HL-60 (cell line): ENCODE results near the gene FBXL17.
A peak's percentile ranks its signal among the peaks of the same experiment; 100 is the strongest.

Source experiments
- DNase-seq, 2 experiments: peaks; one replicate each; pipeline ENCODE4 v3.0.0-alpha.2; 2010 to 2020; ENCODE audit warnings: low read depth in 1 of 2, low spot score in 1 of 2
- H3K27ac ChIP-seq: fragments of 250-450 bp; sonication (Bioruptor Pico); replicated peaks from 2 replicates; pipeline ENCODE4 v1.5.1; 2020; ENCODE audit warnings: mild to moderate bottlenecking, moderate library complexity
- H3K27me3 ChIP-seq: fragments of 250-450 bp; sonication (Bioruptor Pico); 2 replicates; pipeline ENCODE4 v1.5.1; 2021; ENCODE audit warnings: mild to moderate bottlenecking, moderate library complexity; ENCODE audit not compliant: insufficient read depth, poor library complexity, severe bottlenecking
- H3K4me3 ChIP-seq: replicated peaks from 2 replicates; pipeline ENCODE4 v1.5.1; 2011; ENCODE audit warnings: mild to moderate bottlenecking, control low read depth, low read length; ENCODE audit not compliant: insufficient read depth
- GABPA ChIP-seq: IDR thresholded peaks from 2 replicates; pipeline ENCODE4 v1.6.1; 2012; ENCODE audit warnings: low read depth
- POLR2AphosphoS5 ChIP-seq: IDR thresholded peaks from 2 replicates; pipeline ENCODE4 v1.6.1; 2012; ENCODE audit warnings: low read depth
- SPI1 ChIP-seq: IDR thresholded peaks from 2 replicates; pipeline ENCODE4 v1.6.1; 2012; ENCODE audit warnings: low read depth, mild to moderate bottlenecking, borderline replicate concordance
- TF ChIP-seq, protein P1 (sequence below): IDR thresholded peaks from one replicate; pipeline ENCODE4 v1.5.1; 2011; ENCODE audit warnings: low read length, control low read depth, inconsistent platforms; ENCODE audit not compliant: insufficient read depth
- TF ChIP-seq, protein P2 (sequence below): IDR thresholded peaks from 2 replicates; pipeline ENCODE4 v1.6.1; 2012; ENCODE audit warnings: low read depth; ENCODE audit not compliant: insufficient replicate concordance

The FBXL17 gene

DNA sequence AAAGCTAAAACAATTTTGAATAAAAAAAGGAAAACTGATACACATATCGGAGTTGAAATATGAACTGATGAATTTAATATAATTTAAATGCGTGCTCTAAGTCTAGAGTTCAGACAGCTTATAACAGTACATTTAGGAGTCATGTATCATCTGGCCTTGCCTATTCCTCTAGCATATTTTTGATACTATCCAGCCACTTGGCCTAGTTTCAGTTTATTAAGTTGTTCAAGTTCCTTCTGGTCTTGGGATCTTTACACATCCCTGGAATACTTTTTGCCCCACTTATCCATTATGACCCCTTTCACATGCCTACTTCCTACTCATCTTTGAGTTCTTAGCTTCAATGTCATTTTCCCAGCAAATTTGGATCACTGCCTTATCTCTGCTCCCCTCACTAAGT, 518.8 kb downstream of the FBXL17 start:
- DNase-seq, result no peak
- Histone ChIP-seq H3K4me3 (no peak overlapping the region), H3K27me3 (no peaks in the 10 kb centered on the region), H3K27ac (no peak overlapping the region)
- TF ChIP-seq SPI1 (no peak), GABPA (no peak), POLR2AphosphoS5 (no peak)
- TF ChIP-seq, protein P1, sequence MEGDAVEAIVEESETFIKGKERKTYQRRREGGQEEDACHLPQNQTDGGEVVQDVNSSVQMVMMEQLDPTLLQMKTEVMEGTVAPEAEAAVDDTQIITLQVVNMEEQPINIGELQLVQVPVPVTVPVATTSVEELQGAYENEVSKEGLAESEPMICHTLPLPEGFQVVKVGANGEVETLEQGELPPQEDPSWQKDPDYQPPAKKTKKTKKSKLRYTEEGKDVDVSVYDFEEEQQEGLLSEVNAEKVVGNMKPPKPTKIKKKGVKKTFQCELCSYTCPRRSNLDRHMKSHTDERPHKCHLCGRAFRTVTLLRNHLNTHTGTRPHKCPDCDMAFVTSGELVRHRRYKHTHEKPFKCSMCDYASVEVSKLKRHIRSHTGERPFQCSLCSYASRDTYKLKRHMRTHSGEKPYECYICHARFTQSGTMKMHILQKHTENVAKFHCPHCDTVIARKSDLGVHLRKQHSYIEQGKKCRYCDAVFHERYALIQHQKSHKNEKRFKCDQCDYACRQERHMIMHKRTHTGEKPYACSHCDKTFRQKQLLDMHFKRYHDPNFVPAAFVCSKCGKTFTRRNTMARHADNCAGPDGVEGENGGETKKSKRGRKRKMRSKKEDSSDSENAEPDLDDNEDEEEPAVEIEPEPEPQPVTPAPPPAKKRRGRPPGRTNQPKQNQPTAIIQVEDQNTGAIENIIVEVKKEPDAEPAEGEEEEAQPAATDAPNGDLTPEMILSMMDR, result no peak
- TF ChIP-seq, protein P2, sequence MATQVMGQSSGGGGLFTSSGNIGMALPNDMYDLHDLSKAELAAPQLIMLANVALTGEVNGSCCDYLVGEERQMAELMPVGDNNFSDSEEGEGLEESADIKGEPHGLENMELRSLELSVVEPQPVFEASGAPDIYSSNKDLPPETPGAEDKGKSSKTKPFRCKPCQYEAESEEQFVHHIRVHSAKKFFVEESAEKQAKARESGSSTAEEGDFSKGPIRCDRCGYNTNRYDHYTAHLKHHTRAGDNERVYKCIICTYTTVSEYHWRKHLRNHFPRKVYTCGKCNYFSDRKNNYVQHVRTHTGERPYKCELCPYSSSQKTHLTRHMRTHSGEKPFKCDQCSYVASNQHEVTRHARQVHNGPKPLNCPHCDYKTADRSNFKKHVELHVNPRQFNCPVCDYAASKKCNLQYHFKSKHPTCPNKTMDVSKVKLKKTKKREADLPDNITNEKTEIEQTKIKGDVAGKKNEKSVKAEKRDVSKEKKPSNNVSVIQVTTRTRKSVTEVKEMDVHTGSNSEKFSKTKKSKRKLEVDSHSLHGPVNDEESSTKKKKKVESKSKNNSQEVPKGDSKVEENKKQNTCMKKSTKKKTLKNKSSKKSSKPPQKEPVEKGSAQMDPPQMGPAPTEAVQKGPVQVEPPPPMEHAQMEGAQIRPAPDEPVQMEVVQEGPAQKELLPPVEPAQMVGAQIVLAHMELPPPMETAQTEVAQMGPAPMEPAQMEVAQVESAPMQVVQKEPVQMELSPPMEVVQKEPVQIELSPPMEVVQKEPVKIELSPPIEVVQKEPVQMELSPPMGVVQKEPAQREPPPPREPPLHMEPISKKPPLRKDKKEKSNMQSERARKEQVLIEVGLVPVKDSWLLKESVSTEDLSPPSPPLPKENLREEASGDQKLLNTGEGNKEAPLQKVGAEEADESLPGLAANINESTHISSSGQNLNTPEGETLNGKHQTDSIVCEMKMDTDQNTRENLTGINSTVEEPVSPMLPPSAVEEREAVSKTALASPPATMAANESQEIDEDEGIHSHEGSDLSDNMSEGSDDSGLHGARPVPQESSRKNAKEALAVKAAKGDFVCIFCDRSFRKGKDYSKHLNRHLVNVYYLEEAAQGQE, result no peak

DNA sequence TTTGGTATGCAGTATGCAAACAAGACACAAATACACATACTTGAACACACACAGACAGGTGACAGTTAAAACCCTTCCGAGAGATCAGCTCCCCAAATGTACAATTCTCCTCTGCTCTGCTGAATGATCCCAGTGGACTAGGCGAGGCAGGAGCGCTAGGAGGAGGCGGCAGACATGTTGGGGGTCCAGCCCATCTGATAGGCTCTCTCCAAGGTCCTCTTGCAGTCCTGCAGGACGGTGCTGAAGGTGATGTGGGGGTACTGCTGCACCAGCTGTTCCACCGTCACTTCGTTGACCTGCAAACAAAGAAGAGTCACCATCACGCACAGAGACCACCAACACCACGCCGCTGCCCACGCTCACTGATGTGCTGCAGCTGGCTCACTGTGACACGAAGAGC, 520.3 kb downstream of the FBXL17 start:
- no peaks in the 10 kb centered on the region for H3K27me3 ChIP-seq
- DNase-seq, result no peak
- TF ChIP-seq, protein P1, result no peak
- TF ChIP-seq, protein P2, result peak; percentile 41
- H3K4me3 ChIP-seq, result no peak overlapping the region
- no peak overlapping the region for H3K27ac ChIP-seq

DNA sequence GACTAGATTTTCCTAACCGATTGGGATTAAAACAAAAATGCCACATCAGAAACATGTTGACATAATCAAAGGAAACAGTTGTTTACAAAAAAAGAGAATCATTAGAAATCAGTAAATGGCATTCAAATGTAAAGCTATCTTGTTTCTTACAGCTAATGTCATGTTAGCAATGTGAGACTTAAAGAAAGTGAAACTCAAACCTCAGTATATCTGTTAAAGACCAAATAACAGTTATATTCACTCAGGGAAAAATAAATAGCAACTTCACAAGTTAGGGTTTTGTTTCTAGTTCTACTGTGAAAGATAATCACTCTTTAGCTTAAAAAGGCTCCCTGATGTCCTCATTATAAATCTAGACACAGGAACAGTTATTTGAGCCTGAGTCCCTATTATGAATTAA, 521.9 kb downstream of the FBXL17 start:
- no peak for DNase-seq
- TF ChIP-seq, protein P2, result no peak
- no peak for TF ChIP-seq SPI1
- no peak for TF ChIP-seq GABPA
- Histone ChIP-seq H3K4me3 (no peak overlapping the region), H3K27ac (no peak overlapping the region), H3K27me3 (no peaks in the 10 kb centered on the region)

DNA sequence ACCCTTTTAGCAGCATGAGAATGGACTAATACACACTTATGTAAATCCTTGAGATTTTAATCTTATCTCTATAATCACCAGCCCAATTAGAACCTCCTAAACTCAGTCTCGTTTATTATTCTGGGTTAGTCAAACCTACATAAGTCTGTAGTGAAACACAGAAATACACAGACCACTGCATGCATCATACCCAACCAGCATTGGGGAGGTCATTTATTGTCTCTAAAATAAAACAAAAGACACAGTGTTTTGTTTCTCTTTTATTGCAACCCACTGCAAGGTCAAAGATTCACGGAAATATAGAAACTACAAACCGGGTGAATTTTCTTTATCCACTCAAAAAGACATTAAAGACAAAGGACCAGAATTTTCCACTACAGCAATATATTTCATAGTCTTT, 523.1 kb downstream of the FBXL17 start:
- no peak overlapping the region for H3K4me3 ChIP-seq
- no peaks in the 10 kb centered on the region for H3K27me3 ChIP-seq
- no peak overlapping the region for H3K27ac ChIP-seq
- no peak for TF ChIP-seq SPI1
- TF ChIP-seq GABPA, result no peak
- TF ChIP-seq POLR2AphosphoS5, result no peak
- TF ChIP-seq, protein P2, result no peak
- TF ChIP-seq, protein P1, result no peak
- DNase-seq, result no peak
